Left hindlimb (tissue), 1 donor: ENCODE measurements around the gene KIAA0586.
A peak's percentile ranks its signal among the peaks of the same experiment; 100 is the strongest.
"Not testable (repeated sequence)": the region's sequence is repeated elsewhere in the genome, so short reads cannot be mapped to it uniquely, and the experiment has no call there.

Experiments
- DNase-seq: peaks from one replicate; pipeline ENCODE4 v3.0.0-alpha.2; 2018

KIAA0586 gene

DNA sequence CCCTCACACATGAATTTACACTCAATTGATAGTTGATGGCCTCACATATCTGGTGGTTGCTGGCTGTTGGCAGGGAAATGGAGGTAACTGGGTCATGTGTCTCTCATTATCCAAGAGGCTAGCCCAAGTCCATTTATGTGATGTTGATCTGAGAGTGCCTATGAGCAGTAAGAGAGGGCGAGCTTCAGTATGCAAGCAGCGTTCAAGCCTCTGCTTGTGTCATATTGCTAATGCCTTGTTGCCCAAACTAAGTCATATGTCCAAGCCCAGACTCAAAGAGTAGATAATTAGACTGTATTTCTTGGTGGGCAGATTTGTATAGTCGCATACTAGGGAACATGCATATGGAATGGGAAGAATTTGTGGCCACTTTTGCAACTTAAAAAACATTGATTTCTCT, 126.4 kb downstream of the KIAA0586 start:
- DNase-seq: no peak

DNA sequence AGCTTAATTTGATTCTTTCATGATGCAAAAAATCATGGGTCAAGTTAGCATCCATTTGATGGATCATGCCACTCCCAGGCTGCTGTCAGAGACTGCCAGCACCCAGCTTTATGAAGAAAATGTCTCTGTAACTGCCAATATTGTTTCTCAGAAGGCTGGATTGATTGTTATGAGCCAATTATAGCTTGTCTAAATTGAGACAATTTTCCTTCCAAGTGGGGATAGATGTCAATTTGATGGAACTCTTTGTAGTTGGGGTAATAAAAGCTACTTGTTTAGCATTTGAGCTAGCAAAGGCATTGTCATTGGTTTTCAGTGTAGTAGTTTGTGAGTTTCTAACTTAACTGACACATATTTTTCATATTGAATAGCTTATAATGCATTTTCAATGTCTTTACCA, 128.1 kb downstream of the KIAA0586 start:
- no peak for DNase-seq

DNA sequence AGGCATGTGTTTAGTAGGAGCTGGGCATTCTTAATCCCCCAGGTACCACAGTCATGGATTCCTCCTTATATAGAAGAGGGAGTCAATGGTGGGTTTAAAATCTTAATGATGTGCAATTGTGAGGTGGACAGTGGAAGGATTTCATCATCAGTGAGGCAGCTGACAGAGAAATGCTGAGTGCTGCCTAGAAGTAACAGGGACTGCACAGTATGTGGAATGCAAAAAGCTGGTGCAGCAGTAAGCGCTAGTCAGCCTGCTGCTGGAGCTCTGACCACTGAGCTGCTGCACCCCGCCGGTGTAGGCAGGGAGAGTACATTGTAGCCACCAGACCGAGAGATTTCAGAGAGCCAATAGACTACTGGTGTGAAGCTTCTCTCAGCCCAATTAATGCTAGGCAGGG, 129.7 kb downstream of the KIAA0586 start:
- DNase-seq: no peak

DNA sequence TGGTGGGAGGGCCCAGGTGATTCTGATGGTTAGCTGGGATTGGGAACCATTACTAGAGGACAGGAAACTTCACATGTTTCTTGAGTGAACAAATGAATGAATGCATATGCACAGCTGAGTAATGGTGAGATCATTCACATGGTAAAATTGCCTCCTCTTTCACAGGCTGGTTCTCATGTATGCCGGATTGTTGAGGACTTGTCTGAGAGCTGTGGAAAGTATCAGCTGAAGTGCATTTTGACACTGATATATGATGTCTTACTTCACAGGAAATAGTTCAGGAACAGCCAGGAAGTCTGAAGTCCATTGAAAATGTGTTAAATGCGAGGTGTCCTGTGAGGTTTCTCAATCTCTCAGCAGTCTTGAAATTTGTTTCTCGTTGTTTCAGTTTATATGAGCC, 132.7 kb downstream of the KIAA0586 start:
- DNase-seq: no peak

DNA sequence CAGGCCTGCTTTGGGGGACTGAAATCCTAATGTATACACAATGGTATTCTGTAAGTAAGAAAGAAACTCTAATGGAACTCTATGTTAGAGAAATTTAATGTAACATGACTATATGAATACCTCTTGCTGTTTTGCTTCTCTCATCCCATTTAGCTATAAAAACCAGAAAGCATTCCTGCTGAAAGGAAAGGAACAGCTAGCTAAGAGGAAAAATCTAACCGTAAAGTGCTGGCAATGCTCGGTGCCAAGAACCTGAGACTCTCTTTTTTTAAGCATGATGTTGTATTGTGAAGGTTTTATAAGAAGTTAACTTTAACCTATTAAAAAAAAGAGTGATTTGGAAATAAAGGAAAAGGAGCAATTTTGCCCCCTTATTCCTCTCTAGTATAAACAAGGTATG, 134.6 kb downstream of the KIAA0586 start:
- DNase-seq: peak; percentile 47

DNA sequence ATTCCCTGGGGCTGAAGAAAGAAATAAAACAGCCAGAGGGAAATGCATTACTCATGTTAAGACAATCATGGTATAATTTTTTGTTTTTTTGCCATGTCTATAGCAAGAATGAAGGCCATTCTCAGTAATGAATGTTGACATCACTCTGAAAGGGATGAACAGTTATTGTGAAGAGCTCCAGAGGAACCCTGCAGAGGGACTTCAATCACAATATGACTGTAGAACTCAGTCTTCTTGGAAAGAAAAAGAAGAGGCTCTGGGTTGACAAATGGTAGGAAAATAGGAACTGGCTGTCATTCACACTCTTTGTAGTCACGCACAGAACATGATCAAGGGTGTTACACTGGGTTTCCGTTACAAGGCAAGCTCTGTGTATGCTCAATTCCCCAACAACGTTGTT, 136.5 kb downstream of the KIAA0586 start:
- DNase-seq: no peak

DNA sequence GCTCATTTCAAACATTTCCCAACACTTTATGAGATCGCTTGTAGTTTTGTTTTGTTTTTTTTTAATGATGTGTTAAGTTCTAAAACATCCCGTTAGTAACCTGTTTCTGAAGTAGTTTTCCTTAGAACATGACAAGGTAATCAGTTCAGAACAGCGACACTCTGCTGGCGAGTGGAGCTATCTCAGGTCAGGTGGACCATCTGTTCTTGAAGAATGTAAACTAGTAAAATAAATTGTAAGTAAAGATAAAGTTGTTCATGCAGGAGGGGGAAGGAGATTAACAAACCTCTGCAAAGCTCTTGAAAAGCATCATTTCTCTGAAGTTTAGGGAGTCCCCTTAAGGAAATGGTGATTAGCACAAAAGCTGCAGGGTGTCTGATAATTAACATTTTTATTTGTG, 138.3 kb downstream of the KIAA0586 start:
- no peak for DNase-seq

DNA sequence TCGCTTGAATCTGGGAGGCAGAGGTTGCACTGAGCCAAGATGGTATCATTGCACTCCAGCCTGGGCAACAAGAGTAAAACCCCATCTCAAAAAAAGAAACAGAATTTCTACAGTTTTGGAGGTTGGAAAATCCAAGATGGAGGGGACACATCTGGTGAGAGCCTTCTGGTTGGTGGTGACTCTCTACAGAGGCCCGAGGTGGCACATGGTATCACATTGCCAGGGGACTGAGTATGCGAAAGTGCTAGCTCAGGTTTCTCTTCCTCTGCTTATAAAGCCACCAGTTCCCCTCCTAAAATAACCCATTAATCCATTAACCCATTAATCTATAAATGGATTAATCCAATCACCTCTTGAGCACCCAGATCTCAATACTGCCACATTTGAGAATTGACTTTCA, 139.5 kb downstream of the KIAA0586 start:
- no peak for DNase-seq

DNA sequence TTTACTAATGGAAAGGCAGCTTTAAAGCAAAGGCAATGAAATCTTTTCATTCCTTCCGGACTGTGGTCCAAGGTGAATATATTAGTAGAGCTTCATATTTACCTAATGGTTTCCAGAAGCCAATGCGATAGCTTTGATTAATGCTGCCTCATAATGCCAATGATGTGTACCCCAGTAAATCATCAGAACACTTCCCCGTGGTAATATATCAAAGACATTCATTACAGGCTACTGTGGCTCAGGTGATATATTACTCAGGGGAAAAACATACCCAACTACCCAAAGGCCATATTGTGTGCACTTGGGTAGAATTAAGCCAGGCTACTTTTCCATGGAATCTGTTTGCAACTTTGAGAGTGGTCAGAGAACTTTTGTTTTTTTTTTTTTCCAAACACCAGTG, 140.8 kb downstream of the KIAA0586 start:
- DNase-seq: no peak

DNA sequence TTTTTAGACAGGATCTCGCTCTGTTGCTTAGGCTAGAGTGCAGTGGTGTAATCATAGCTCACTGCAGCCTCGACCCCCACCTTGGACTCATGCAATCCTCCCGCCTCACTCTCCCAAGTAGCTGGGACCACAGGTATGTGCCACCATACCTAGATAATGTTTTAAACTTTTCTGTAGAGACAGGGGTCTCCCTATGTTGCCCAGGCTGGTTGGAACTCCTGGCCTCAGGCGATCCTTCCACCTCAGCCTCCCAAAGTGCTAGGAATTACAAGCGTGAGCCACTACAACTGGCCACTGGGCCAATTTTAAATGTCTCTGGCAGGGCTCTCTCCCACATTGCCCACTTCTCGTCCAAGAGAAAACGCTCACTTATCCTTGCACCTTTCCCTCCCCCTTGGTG, 143.7 kb downstream of the KIAA0586 start:
- DNase-seq: no peak

DNA sequence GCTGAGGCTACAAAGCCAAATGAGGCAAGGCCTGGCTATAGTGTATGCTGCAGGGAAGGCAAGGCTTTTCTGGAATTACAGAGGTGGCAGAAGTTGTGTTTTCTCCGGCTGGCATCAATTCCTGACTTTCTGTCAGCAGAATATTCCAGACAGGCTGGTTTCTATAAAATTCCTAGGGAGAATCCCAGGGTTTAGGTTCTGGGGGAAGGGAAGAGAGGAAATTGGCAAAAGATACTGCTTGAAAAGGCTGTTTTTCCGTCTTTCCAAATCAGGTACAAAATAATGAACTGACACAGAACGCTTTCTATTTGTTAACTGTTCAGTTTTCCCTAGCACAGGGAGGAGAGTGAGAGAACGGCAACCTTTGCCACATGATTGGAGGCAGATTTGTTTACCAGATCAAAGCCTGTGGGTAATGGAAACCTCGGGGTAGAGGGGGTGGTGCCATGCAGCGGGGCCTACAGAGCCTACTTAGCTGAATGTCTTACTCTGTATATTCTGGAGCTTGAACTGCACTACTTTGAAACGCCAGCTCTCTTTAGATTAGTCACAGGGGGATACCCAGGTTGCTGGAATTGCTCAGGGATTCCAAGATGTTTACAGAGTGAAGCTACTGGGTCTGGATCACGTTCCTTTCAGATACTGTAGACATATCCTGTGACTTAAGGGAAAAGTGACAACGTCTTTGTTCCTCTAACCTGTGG, 144.4 kb downstream of the KIAA0586 start:
- DNase-seq: no peak

DNA sequence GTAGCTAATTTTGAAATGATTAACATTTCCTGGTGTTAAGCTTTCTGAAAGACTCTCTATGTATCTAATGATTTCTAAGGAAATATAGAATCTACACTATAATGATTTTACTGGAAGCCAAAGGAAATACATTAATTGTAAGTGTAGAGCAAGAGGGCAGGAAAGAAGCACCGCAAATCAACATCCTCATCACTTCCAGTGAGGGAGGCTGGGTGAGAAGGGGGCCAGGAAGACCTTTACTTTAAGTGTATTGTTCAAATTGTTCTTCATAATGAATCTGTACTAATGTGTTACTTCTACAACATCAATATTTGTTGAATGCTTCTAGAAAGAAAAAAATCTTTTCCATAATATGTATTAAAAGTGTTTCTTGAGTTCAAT, 144.9 kb downstream of the KIAA0586 start:
- no peak for DNase-seq

DNA sequence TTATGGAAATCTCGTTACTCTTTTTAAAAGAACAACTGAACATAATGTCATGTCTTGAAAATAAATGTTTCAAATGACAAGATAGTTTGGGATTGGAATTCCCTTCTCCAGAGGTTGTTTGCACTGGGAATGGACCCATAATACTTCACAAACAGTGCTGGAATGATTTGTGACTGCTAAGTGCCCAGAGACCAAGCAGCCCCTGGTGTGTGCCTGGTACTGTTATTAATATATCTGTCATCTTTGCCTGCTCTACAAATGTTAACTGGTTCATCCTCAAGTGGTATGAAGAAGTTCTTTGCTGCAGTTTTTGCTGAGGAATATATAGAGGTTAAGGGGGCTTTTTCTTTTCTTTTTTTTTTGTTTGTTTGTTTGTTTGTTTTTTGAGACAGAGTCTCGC, 145.3 kb downstream of the KIAA0586 start:
- no peak for DNase-seq

DNA sequence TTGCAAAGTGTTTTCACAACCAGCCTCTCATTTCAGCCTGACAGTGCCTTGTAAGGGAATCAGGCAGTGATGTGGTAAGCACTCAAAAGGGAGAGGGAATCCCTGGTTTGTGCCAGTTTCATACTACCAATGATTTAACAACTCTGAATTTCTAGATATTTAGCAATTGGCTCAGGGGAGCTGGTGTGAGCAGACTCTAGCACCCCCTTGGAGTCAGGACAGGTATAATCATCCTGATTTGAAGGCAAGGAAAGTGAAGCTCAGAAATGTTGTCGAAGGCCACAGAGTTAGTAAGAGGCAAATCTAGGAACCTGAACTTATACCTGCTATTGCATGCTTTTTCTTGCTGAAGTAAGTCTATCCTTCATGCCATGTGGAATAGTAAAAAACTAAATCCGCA, 147.1 kb downstream of the KIAA0586 start:
- no peak for DNase-seq

DNA sequence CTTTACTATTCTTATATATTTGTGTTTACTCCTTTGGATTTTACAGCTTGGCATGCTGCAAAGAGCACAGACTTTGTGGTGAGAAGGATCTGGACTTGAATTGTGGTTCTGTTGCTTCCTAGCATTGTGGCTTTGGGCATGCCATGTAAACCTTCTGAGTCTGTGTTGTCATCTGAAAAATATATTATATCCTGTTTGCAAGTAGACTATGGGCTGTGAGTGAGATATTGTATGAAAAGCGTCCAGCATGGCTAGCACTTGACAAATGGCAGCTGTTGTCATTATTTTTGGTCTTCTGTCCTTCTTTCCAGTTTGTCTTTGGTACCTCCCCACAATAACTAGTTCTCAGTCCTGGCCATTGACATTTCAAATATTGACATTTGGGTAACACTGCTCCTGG, 148.4 kb downstream of the KIAA0586 start:
- no peak for DNase-seq

DNA sequence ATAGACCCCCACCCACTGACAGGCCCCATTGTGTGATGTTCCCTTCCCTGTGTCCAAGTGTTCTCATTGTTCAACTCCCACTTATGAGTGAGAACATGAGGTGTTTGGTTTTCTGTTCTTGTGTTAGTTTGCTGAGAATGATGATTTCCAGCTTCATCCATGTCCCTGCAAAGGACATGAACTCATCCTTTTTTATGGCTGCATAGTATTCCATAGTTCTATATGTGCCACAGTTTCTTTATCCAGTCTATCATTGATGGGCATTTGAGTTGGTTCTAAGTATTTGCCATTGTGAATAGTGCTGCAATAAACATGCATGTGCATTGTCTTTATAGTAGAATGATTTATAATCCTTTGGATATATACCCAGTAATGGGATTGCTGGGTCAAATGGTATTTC, 152.5 kb downstream of the KIAA0586 start:
- DNase-seq: not testable (repeated sequence)

DNA sequence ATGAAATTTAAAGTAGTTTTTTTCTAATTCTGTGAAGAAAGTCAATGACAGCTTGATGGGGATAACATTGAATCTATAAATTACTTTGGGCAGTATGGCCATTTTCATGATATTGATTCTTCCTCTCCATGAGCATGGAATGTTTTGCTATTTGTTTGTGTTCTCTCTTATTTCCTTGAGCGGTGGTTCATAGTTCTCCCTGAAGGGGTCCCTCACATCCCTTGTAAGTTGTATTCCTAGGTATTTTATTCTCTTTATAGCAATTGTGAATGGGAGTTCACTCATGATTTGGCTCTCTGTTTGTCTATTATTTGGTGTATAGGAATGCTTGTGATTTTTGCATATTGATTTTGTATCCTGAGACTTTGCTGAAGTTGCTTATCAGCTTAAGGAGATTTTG, 153.9 kb downstream of the KIAA0586 start:
- not testable (repeated sequence) for DNase-seq

DNA sequence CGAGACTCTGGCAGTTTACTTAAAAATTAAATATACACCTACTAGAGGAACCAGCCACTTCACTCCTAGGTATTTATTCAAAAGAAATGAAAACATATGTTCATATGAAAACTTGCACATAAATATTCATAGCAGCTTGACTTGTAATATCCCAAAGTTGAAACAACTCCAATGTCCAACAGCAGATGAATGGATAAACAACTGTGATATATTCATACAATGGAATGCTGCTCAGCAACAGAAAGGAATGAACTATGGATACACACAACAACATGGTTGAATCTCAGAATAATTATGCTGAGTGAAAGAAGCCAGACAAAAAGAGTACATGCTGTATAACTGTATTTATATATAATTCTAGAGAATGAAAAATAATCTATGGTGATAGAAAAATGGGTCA, 156.9 kb downstream of the KIAA0586 start:
- no peak for DNase-seq

DNA sequence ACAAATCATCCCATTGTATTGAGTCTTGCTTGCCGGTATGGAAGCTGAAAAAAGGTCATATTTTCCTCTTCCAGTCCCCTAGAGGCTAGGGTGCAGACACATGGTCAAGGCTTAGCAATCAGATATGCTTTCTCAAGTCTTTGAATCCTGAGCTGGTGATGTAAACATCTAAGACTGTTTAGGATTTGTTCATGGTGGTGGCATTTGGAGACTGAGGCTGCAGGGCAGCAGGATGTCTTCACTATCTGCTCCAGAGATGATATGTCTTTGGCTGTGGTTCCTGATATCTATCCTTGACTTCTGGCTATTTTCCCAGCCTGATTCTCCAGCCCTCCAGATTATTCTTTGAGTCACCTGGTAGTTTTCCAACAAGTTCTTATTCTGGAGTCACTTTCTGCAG, 159.8 kb downstream of the KIAA0586 start:
- no peak for DNase-seq

DNA sequence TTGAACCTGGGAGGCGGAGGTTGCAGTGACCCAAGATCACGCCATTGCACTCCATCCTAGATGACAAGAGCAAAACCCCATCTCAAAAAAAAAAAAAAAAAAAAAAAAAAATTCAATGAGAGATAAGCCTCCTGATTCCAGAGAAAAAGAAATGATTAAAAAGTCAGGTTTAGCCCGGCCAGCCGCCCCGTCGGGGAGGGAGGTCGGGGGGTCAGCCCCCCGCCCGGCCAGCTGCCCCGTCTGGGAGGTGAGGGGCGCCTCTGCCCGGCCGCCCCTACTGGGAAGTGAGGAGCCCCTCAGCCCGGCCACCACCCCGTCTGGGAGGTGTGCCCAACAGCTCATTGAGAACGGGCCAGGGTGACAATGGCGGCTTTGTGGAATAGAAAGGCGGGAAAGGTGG, 160.8 kb downstream of the KIAA0586 start:
- not testable (repeated sequence) for DNase-seq

DNA sequence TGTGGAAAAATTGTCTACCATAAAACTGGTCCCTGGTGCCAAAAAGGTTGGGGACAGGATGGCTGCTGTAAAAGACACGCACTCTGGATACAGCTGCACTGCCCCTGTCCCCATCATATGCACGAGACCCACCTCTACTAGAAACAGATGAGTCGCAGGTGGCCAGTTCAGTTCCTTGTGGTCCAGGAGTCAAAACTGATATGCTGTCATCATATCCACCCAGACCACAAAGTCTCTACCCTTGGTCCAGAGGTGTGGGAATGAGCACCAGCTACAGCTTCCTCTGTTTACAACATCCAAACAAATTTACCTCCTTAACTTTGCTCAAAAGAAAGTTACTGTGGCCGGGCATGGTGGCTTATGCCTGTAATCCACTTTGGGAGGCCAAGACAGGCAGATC, 166.5 kb downstream of the KIAA0586 start:
- no peak for DNase-seq

DNA sequence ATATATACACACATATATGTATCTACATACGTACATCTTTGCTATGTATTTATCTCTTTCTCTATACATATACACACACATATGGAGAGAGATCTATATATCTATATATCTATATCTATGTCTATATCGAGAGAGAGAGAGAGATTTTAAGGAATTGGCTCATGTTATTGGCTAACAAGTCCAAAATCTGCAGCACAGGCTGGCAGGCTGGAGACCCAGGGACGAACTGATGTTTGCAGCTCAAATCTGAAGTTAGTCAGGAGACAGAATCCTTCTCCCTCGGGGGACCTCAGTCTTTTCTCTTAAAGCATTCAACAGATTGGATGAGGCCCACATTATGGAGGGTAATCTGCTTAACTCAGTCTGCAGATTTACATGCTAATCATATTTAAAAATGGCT, 169.5 kb downstream of the KIAA0586 start:
- DNase-seq: no peak

DNA sequence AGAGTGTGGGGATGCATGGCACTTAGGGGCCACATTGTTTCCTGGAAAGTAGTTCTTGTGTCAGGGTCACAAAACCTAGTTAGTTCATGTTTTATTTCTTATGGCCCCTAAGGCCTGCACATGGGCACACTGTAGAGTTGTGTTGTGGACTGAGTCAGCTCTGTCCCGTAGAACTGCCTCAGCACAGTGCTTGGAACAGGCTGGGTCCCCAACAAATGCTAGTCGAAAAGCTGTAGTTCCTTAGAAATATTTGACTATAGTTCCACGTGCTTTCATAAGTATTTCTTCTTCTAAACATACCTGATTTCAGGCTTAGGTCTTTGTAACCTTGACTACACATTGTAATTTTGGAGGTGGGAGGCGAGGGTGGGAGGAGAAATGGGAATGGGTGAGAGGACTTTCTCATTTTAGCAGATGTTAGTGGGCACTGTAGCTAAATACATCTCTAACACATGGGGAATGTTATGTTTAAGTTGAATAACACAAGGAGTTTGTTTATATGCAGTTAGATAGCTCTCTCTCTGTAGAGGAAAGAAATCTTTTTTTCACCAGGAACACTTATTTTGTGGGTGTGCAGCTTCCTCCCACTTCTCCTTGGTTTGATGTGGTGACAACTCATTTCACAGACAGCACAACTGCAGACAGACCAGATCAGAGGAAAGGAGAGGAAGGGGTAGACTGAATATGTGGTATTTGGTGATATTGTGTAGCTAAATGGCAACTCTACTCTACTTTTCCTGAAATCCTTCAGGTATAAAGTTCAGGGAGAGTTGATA, 170.7 kb downstream of the KIAA0586 start:
- no peak for DNase-seq

DNA sequence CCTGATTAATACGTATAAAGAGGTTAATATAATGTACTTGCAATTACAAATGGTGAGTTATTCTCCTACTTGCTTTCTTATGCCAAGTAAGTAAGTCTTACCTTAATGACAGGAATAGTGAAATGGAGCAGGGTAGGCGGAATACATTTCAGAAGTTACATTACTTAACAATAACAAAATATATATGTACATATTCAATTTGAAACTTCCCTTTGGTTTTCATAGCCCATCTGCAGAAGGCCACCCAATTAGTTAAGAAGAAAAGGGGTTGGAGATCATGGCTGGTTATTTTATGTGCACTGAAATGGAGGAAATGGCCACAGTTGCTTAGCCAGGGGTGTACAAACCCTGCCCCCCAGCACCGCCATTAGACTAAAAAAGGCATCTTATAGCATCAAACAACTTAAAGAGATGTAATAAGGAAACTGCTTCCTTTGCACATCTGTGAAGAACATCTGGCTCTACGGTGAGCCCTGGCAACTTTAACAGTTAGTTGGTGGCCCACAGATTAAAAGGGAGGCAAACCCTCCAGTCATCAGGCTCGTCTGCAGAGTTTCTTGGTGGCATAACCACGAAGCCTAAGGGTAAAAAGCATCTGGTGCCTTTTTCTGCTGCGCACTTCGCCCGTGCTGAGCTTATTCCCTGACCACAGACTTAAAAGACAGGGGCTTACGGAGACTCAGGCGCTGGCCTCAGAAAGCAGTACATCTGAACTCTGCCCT, 171.4 kb downstream of the KIAA0586 start:
- no peak for DNase-seq
